ENCODE results near the gene A1CF. TPM values are rescaled to one million over a fixed set of nuclear protein-coding genes. Genes with fewer than 3 reads are reported as not detected.

A1CF gene
- total RNA-seq, 4 donors from 2014 or later = 0.04 TPM; not detected in 3

Other genes with a start within 250 kb of the A1CF start
- gene ASAH2B, start 145.7 kb downstream of the A1CF start, total RNA-seq = 1 to 10 TPM; 1.2 to 4.8 (median 3.9) TPM
- gene PRKG1, start 188.9 kb upstream of the A1CF start, total RNA-seq = 10 to 100 TPM; 27.5 to 73.2 (median 39.2) TPM